Measurements from ENCODE around the gene CLNK. TPM values are rescaled to one million over a fixed set of nuclear protein-coding genes. Genes with fewer than 3 reads are reported as not detected.

Gene CLNK
- total RNA-seq, 2 experiments from 2014 or later, result 0.10 TPM; not detected in 1

DNA sequence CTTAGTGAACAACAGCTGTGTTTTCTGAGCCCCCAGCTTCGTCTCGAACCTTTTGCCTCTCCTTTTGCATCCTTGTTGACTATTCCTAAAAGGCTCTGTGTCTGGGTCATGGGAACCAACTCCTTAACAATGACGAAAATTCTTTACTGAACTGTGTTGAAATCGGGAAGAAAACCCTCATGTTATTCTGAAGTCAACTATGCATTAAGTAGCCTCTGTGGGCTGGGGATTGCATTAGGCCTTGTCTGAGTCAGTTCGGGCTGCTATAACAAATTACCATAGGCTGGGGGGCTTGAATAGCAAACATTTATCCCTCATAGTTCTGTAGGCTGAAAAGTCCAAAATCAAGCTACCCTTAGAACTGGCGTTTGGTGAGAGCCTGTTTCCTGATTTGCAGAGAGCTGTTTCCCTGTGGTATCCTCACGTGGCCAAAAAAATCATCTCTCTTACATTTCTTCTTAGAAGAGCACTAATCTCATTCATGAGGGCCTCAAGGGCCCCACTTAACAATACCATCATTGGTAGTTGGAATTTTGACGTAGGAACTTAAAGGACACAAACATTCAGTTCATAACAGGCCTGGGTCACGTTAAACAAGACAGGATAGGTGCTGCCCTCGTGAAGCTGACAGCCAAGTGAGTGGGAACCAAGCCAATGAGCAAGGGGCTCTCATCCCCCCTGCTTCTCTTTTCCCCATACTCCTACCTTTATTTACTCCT is 75.9 kb downstream of the CLNK start:
- CTCF ChIA-PET, result no interaction called here
- DNase-seq, result no peak
- peaks cover 3% of the 10 kb centered on the region for H3K9me3 Mint-ChIP-seq
- no peak overlapping the region for H3K27ac Mint-ChIP-seq
- no peaks in the 10 kb centered on the region for H3K27me3 Mint-ChIP-seq
- H3K36me3 Mint-ChIP-seq (ENCODE audit: low read depth), result no peaks in the 10 kb centered on the region
- H3K4me1 Mint-ChIP-seq, result no peaks in the 10 kb centered on the region
- POLR2A ChIA-PET, result no interaction called here
- no peak overlapping the region for H3K4me3 Mint-ChIP-seq

DNA sequence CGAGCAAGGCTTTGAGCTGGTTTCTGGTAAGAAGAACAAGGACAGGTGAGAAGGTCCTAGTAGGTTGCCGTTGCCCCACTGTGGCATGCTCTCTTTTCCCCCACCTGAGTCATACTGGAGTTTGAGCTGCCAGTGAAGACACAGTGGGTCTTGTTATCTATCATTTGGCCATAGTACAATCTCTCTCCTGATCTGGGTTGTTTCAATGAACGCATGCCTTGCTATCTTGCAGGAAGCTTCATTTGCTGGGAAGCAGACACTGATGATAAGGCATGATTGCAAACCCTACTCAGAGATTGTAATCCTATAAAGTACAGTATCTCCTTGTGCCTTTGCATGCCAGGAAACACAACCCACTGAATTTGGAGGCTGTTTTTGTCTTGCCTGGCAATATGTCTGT is 77.4 kb downstream of the CLNK start:
- no peaks in the 10 kb centered on the region for H3K27me3 Mint-ChIP-seq
- POLR2A ChIA-PET, result no interaction called here

DNA sequence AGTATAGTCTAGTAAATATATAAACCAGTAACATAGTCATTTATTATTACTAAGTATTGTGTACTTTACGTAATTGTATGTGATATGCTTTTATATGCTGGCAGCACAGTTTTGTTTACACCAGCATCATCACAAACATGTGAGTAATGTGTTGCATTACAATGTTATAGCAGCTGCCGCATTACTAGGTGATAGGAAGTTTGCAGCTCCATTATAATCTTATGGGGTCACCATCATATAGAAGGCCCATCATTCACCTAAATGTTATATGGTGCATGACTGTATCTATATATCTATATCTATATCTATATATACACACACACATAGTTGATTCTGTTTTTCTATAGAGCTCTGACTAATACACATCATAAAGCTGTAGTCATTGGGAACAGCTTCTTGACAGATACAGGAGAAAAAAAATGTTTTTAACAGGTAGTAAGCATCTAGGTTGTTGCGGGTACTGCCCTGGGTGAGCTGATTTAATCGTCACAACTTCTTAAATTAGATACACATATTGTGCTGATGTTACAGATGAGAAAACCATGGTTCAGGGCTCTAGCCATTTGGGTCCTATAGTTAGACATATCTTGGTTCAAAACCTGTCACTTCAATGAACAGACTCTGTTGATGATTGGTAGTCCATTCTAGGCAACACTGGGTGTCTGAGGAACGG is 77.9 kb downstream of the CLNK start:
- H3K4me1 Mint-ChIP-seq, result no peaks in the 10 kb centered on the region
- ChIA-PET CTCF (no interaction called here), POLR2A (no interaction called here)
- DNase-seq, result no peak
- H3K36me3 Mint-ChIP-seq (ENCODE audit: low read depth), result no peaks in the 10 kb centered on the region
- no peak overlapping the region for H3K27ac Mint-ChIP-seq
- H3K27me3 Mint-ChIP-seq, result no peaks in the 10 kb centered on the region
- H3K4me3 Mint-ChIP-seq, result no peak overlapping the region
- peaks cover 3% of the 10 kb centered on the region for H3K9me3 Mint-ChIP-seq

More for the DNA sequence above, 77.4 kb downstream of the CLNK start:
- Mint-ChIP-seq H3K4me3 (no peak overlapping the region), H3K27ac (no peak overlapping the region), H3K4me1 (no peaks in the 10 kb centered on the region), H3K9me3 (peaks cover 3% of the 10 kb centered on the region), H3K36me3 (ENCODE audit: low read depth) (no peaks in the 10 kb centered on the region)
- CTCF ChIA-PET, result no interaction called here
- no peak for DNase-seq

DNA sequence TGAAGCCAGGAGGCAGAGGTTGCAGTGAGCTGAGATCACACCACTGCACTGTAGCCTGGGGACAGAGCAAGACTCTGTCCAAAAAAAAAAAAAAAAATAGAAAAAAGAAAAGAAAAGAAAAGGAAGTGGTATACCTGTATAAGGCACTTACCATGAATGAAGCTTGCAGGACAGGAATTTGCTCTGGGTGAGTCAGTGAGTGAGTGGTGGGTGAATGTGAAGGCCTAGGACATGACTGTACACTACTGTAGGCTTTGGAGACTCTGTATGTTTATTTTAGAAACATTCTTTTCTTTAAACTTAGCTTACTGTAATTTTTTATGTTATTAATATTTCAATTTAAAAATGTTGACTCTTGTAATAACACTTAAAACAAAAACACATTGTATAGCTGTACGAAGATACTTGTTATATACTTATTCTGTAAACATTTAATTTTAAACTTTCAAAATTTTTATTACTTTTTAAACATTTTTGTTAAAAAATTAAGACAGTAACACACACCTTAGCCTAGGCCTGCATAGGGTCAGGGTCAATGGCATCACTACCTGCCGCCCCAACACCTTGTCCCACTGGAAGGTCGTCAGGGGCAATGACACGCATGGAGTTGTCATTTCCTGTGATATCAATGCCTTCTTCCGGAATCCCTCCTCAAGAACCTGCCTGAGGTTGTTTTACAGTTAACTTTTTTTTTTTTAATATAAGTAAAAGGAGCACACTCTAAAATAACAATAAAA is 78.7 kb downstream of the CLNK start:
- Mint-ChIP-seq H3K4me1 (no peaks in the 10 kb centered on the region), H3K36me3 (ENCODE audit: low read depth) (no peaks in the 10 kb centered on the region), H3K27ac (no peak overlapping the region), H3K27me3 (no peaks in the 10 kb centered on the region), H3K9me3 (peaks cover 3% of the 10 kb centered on the region), H3K4me3 (no peak overlapping the region)
- POLR2A ChIA-PET, result no interaction called here
- CTCF ChIA-PET, result no interaction called here
- no peak for DNase-seq

DNA sequence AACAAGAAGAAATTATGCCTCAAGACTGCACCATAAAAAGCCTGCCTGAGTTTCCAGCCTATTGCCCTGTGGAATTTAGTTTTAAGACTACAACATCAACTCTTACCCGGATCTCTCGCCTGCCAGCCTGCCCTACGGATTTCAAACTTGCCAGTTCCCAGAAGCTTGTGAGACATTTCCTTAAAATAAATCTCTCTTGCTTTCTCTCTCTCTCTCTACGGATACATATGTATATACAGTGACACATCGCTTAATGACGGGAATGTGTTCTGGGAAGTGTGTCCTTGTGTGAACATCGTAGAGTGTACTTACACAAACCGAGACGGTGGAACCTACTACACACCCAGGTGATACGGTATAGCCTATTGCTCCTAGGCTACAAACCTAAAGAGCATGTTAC is 79.5 kb downstream of the CLNK start:
- ChIA-PET POLR2A (no interaction called here), CTCF (interaction anchor here (0.6 kb wide), 1 partner anchor 52 kb away, joined by 3 read pairs; no protein-coding TSS in a partner anchor)
- H3K27ac Mint-ChIP-seq, result no peak overlapping the region
- no peak overlapping the region for H3K4me3 Mint-ChIP-seq
- H3K4me1 Mint-ChIP-seq, result no peaks in the 10 kb centered on the region
- no peaks in the 10 kb centered on the region for H3K36me3 Mint-ChIP-seq (ENCODE audit: low read depth)
- H3K9me3 Mint-ChIP-seq, result peaks cover 3% of the 10 kb centered on the region
- H3K27me3 Mint-ChIP-seq, result no peaks in the 10 kb centered on the region
- DNase-seq, result no peak

DNA sequence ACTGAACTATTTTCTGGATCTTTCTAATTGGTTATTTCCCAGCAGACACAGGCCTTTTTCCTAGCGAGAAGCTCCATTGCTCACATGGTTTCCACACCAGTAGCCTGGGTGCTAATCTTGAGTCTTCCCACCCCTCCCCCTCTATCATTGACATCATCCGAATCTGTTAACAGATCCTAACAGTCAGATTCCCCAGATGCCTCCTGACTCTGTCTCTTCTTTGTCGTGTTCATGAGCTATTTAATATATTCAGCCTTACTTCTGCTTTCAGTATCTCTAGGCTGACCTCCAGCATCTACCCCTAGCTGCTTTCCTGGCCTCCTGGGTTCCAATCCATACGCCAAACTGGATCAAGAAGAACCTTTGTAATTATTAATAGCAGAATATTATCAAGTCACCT is 85.0 kb downstream of the CLNK start:
- H3K27ac Mint-ChIP-seq, result no peak overlapping the region
- DNase-seq, result no peak
- H3K36me3 Mint-ChIP-seq (ENCODE audit: low read depth), result no peaks in the 10 kb centered on the region
- no peak overlapping the region for H3K4me3 Mint-ChIP-seq
- H3K9me3 Mint-ChIP-seq, result no peaks in the 10 kb centered on the region
- no peaks in the 10 kb centered on the region for H3K4me1 Mint-ChIP-seq
- POLR2A ChIA-PET, result no interaction called here
- CTCF ChIA-PET, result no interaction called here
- H3K27me3 Mint-ChIP-seq, result peaks cover 5% of the 10 kb centered on the region

DNA sequence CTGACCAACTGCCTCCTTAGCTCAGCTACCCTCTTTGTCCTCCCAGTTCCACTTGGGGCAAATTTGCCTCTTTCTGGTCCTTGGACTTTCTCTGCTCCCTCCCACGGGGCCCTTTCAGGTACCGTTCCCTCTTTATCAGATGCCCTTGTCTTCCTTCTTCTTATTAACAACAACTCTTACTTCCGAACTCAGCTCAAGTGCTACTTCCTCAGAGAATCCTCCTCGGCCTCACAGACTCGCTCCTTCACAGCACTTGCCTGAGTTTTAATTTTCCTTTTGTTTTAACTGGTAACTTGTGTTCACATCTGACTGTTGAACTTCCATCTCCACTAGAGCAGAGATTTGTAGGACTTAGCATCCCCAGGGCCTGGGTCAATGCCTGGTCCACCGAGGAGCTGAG is 85.7 kb downstream of the CLNK start:
- Mint-ChIP-seq H3K4me3 (no peak overlapping the region), H3K9me3 (no peaks in the 10 kb centered on the region)
- POLR2A ChIA-PET, result no interaction called here

DNA sequence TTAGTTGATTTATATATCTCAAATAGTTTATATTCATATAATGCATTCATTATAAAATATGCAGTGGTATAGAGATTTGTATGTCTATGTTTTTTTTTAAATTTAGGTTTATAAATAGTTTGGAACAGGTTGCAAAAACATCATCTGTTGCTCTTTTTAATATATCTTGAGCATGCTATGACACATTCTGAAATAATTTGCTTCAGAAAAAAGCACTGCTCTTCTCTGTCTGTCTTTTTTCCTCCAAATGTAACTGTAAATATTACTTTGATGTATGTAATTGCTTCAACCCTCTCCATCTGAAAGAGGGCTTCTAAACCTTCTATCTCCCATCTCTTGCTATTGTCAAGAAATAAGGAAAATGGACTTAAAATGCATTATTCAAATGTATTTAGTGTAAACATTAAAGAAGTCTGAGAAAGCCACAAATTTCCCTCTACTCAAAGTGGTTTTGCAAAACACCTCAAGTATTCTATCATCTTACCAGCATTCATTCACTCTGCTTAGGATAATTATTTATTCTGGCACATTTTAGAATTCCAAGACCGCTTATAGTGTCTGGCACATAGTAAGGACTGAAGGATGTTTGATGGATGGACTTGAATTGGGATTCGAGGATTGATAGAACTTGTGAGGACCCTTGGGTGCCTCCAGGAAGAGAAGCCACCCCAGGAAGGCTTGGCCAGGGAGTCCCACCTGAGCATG is 87.8 kb downstream of the CLNK start:
- peaks cover 5% of the 10 kb centered on the region for H3K27me3 Mint-ChIP-seq
- no peak for DNase-seq
- no peaks in the 10 kb centered on the region for H3K4me1 Mint-ChIP-seq
- no peak overlapping the region for H3K4me3 Mint-ChIP-seq
- ChIA-PET CTCF (no interaction called here), POLR2A (no interaction called here)
- H3K9me3 Mint-ChIP-seq, result no peaks in the 10 kb centered on the region
- H3K27ac Mint-ChIP-seq, result no peak overlapping the region
- H3K36me3 Mint-ChIP-seq (ENCODE audit: low read depth), result no peaks in the 10 kb centered on the region

More for the DNA sequence above, 85.7 kb downstream of the CLNK start:
- no peak for DNase-seq
- Mint-ChIP-seq H3K27ac (no peak overlapping the region), H3K4me1 (no peaks in the 10 kb centered on the region), H3K27me3 (peaks cover 5% of the 10 kb centered on the region), H3K36me3 (ENCODE audit: low read depth) (no peaks in the 10 kb centered on the region)
- CTCF ChIA-PET, result no interaction called here

DNA sequence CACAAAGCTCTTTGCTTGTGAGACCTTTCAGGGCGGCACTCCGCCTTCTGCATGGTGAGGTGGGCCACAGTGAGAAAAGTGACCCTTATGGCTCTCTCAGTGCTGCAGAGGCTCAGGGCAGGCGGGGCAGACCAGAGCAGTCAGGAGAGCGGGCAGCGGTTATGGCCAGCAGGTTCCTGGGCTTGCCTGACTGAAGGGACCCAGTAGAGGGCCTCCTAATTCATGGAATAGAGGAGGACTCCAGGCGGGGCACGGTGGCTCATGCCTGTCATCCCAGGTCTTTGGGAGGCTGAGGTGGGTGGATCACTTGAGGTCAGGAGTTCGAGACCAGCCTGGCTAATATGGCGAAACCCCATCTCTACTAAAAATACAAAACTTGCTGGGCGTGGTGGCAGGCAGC is 91.4 kb downstream of the CLNK start:
- no peak for DNase-seq
- ChIA-PET CTCF (no interaction called here), POLR2A (no interaction called here)
- Mint-ChIP-seq H3K36me3 (ENCODE audit: low read depth) (no peaks in the 10 kb centered on the region), H3K4me1 (peaks cover 4% of the 10 kb centered on the region), H3K4me3 (no peak overlapping the region), H3K27ac (no peak overlapping the region), H3K9me3 (no peaks in the 10 kb centered on the region), H3K27me3 (no peaks in the 10 kb centered on the region)

DNA sequence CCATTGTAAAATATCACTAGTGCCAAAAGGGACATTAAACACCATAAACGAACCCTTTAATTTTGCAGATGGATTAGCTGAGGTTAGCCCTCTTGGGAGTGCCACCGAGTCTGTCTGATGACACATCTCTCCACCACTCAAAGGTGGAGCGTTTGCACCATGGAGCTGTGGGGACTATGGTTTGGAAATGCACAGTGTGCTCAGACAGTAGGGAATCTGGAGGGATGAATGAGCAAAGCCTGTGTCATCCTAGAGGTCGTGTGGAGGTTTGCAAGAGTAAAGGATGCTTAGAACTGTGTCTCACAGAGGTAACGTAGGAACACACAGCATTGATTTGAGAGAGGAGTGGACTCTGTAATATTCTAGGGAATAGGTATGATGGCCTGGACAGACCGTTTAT is 93.7 kb downstream of the CLNK start:
- no peak for DNase-seq
- H3K27me3 Mint-ChIP-seq, result no peaks in the 10 kb centered on the region
- no peaks in the 10 kb centered on the region for H3K36me3 Mint-ChIP-seq (ENCODE audit: low read depth)

DNA sequence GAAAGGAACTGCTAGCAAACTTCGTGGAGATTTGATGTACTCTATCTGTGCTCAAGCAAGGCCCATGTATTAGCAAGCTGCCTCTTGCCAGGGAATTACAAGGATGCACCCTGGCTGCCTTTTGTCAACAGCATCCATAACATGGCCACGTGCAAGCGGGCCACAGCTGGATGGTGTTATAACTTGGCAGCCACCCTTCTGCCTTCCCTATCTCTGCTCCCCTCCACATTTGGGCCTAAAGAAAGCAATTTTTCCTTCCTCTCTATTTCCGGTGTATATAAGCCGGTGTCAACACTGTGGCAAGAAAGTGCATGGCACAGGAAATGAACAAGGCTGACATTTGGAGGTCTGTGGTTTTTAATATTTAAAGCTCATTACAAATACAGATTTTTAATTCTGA is 94.8 kb downstream of the CLNK start:
- H3K36me3 Mint-ChIP-seq (ENCODE audit: low read depth), result no peaks in the 10 kb centered on the region
- ChIA-PET CTCF (no interaction called here), POLR2A (no interaction called here)
- DNase-seq, result no peak
- H3K4me3 Mint-ChIP-seq, result no peak overlapping the region
- peaks cover 9% of the 10 kb centered on the region for H3K4me1 Mint-ChIP-seq
- no peaks in the 10 kb centered on the region for H3K9me3 Mint-ChIP-seq
- no peaks in the 10 kb centered on the region for H3K27me3 Mint-ChIP-seq
- H3K27ac Mint-ChIP-seq, result no peak overlapping the region

More for the DNA sequence above, 93.7 kb downstream of the CLNK start:
- H3K4me3 Mint-ChIP-seq, result no peak overlapping the region
- POLR2A ChIA-PET, result no interaction called here
- H3K9me3 Mint-ChIP-seq, result no peaks in the 10 kb centered on the region
- CTCF ChIA-PET, result no interaction called here
- peaks cover 9% of the 10 kb centered on the region for H3K4me1 Mint-ChIP-seq
- H3K27ac Mint-ChIP-seq, result no peak overlapping the region

DNA sequence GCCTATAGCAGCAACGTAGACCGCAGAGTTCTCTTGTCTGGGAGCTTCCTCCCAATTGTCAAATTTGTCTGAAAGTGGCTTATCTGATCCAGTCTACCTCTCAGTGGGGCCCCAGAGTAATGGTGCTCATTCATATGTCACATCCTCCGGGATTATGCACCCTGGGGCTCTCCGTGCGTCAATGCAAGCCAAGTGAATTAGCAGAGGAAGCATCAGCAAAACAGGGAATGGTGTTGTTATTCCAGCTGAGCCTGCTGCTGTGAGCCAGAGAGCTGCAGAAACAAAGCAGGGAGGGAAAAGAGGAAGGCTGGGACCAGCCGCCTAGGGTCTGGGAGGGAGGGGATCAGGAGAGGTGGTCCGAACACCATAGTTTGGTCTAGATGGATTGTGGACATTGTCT is 95.2 kb downstream of the CLNK start:
- POLR2A ChIA-PET, result no interaction called here
- Mint-ChIP-seq H3K27me3 (no peaks in the 10 kb centered on the region), H3K4me3 (no peak overlapping the region), H3K27ac (no peak overlapping the region), H3K9me3 (no peaks in the 10 kb centered on the region), H3K4me1 (peaks cover 9% of the 10 kb centered on the region), H3K36me3 (ENCODE audit: low read depth) (no peaks in the 10 kb centered on the region)
- CTCF ChIA-PET, result no interaction called here
- no peak for DNase-seq

DNA sequence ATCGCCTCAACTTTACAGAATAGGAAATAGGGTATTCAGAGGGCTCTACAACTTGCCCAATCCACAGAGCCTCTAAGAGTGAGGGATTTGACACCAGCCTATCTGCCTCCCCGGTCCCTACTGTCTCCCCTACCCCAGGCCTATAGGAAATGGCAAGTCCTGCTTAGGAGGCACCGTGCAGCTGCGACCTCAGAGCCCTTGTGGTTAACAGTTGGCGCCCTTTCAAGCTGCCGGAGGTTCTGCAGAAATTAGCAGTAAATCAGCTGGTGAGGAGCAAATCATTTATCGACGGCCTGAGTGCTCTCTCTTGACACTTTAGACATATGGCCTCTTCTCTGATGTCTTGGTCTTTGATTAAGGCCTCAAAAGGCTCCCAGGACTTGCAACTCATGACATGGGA is 96.9 kb downstream of the CLNK start:
- H3K9me3 Mint-ChIP-seq, result no peaks in the 10 kb centered on the region
- H3K4me3 Mint-ChIP-seq, result no peak overlapping the region
- no peaks in the 10 kb centered on the region for H3K27me3 Mint-ChIP-seq
- H3K36me3 Mint-ChIP-seq (ENCODE audit: low read depth), result no peaks in the 10 kb centered on the region
- ChIA-PET CTCF (interaction anchor here (1.6 kb wide), 1 partner anchor 11 kb away, joined by 3 read pairs; no protein-coding TSS in a partner anchor), POLR2A (no interaction called here)
- peak; percentile 21 for DNase-seq
- H3K4me1 Mint-ChIP-seq, result peaks cover 13% of the 10 kb centered on the region
- no peak overlapping the region for H3K27ac Mint-ChIP-seq

Measured in activated CD4-positive, alpha-beta memory T cell treated with anti-CD3 and anti-CD28 coated beads, Interleukin-2, amount 10 ng/mL, durations not matched to agents 7 days and 5 days (primary cell).